GM18498 (cell line): ENCODE measurements around the gene LCOR.
"Not testable (repeated sequence)": the region's sequence is repeated elsewhere in the genome, so short reads cannot be mapped to it uniquely, and the experiment has no call there.

Source experiments
- ATAC-seq: cut with Tn5 transposase; IDR thresholded peaks from one replicate; pipeline ENCODE4 v1.9.1; 2021; ENCODE audit warnings: mild to moderate bottlenecking, moderate library complexity; ENCODE audit not compliant: unreplicated experiment

Gene LCOR

GRCh38 chr10:96924861-96925260 lies 92.8 kb downstream of the LCOR start:
- no peak for ATAC-seq

GRCh38 chr10:96930469-96930868 lies 98.4 kb downstream of the LCOR start:
- ATAC-seq, result no peak

GRCh38 chr10:96935148-96935547 lies 103.0 kb downstream of the LCOR start:
- ATAC-seq, result no peak

GRCh38 chr10:96935810-96936209 lies 103.7 kb downstream of the LCOR start:
- no peak for ATAC-seq

GRCh38 chr10:96943161-96943560 lies 111.1 kb downstream of the LCOR start:
- ATAC-seq, result not testable (repeated sequence)

- no peak for ATAC-seq
Observed at GRCh38 chr10:96947036-96947435, 114.9 kb downstream of the LCOR start.

GRCh38 chr10:96949039-96949683 lies 117.1 kb downstream of the LCOR start:
- ATAC-seq, result no peak

- ATAC-seq, result no peak
Observed at GRCh38 chr10:96951954-96952353, 119.9 kb downstream of the LCOR start.

- ATAC-seq, result no peak
Observed at GRCh38 chr10:96955794-96956193, 123.7 kb downstream of the LCOR start.

GRCh38 chr10:96958071-96958470 lies 126.0 kb downstream of the LCOR start:
- no peak for ATAC-seq

GRCh38 chr10:96959733-96960132 lies 127.6 kb downstream of the LCOR start:
- no peak for ATAC-seq

- no peak for ATAC-seq
Observed at GRCh38 chr10:96960872-96961271, 128.8 kb downstream of the LCOR start.

GRCh38 chr10:96964131-96964530 lies 132.0 kb downstream of the LCOR start:
- ATAC-seq, result no peak

- no peak for ATAC-seq
Observed at GRCh38 chr10:96967847-96968246, 135.7 kb downstream of the LCOR start.

GRCh38 chr10:96968682-96969423 lies 136.8 kb downstream of the LCOR start:
- ATAC-seq, result no peak

- ATAC-seq, result no peak
Observed at GRCh38 chr10:96971324-96971723, 139.2 kb downstream of the LCOR start.

- ATAC-seq, result no peak
Observed at GRCh38 chr10:96972264-96972663, 140.2 kb downstream of the LCOR start.

GRCh38 chr10:96973809-96974747 lies 142.0 kb downstream of the LCOR start:
- no peak for ATAC-seq

- no peak for ATAC-seq
Observed at GRCh38 chr10:96975136-96975535, 143.0 kb downstream of the LCOR start.

- peak; percentile 77 for ATAC-seq
Observed at GRCh38 chr10:96978621-96979154, 146.6 kb downstream of the LCOR start.
